Prostate gland (tissue), 2 donors: ENCODE measurements around the gene BICDL2.

Experiments used
- POLR2A ChIP-seq: fragments of 450-650 bp; IDR thresholded peaks from one replicate; pipeline ENCODE4 v1.6.1; 2016; ENCODE audit warnings: antibody characterized with exemption, mild to moderate bottlenecking
- TF ChIP-seq, protein P1 (sequence below), 4 experiments: fragments of 200-600 bp in 2 of 4; fragments of 450-650 bp in 2 of 4; sonication (generic) in 2 of 4; IDR thresholded peaks; 1 replicate in 3 of 4; 2 replicates in 1 of 4; pipeline ENCODE4 v1.5.1; 2016 to 2019; ENCODE audit warnings: antibody characterized with exemption in 4 of 4, mild to moderate bottlenecking in 2 of 4, moderate library complexity in 2 of 4

DNA sequence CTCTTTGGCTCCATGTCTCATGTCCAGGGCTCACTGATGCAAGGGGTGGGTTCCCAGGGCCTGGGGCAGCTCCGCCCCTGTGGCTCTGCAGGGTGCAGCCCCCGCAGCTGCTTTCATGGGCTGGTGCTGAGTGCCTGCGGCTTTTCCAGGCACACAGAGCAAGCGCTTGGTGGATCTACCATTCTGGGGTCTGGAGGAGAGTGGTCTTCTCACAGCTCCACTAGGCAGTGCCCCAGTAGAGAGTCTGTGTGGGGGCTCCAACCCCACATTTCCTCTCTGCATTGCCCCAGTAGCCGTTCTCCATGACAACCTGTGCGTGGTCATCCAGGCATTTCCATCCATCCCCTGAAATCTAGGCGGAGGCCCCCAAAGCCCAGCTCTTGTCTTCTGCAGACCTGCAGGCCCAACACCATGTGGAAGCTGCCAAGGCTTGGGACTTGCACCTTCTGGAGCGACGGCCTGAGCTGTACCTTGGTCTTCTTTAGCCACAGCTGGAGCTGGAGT is 33.9 kb upstream of the BICDL2 start:
- TF ChIP-seq POLR2A, result no peak
- TF ChIP-seq, protein P1, sequence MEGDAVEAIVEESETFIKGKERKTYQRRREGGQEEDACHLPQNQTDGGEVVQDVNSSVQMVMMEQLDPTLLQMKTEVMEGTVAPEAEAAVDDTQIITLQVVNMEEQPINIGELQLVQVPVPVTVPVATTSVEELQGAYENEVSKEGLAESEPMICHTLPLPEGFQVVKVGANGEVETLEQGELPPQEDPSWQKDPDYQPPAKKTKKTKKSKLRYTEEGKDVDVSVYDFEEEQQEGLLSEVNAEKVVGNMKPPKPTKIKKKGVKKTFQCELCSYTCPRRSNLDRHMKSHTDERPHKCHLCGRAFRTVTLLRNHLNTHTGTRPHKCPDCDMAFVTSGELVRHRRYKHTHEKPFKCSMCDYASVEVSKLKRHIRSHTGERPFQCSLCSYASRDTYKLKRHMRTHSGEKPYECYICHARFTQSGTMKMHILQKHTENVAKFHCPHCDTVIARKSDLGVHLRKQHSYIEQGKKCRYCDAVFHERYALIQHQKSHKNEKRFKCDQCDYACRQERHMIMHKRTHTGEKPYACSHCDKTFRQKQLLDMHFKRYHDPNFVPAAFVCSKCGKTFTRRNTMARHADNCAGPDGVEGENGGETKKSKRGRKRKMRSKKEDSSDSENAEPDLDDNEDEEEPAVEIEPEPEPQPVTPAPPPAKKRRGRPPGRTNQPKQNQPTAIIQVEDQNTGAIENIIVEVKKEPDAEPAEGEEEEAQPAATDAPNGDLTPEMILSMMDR (IDR thresholded peaks at IDR 0.05), result no peak
